ENCODE measurements around the gene PLEKHH1. TPM values are rescaled to one million over a fixed set of nuclear protein-coding genes. Genes with fewer than 3 reads are reported as not detected.

The PLEKHH1 gene
- total and polyA plus RNA-seq, 2 of the 8 experiments (the other 6 are each of a cell fraction or from before 2014, with no cell fraction given) = 28.3 to 33.3 TPM

DNA sequence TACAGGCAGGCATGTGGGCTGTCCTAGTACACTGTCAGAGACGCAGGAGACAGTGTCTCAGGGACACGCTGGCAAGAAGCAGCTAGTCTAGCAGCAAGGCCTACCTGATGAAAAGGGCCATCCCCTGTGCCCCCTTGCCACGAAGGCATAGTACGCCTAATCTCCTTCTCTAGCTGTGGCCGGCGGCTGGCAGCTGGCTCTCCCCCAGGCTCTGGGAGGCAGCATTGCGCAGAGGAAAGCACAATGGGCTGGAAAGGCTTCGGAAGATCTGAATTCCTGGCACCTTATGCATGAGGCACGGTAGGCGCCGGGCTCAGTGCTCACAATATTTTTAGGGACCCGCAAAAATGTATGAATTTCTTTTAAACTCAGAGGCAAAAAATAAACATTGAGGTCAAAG, 16.0 kb upstream of the PLEKHH1 start:
- Histone ChIP-seq H3K4me3 (ENCODE audit: extremely low read depth in 1 of 4, insufficient read depth in 2 of 4, low read depth in 3 of 4, low read length in 4 of 4) (no peak overlapping the region), H4K20me1 (replicated peaks in 1 of 2; ENCODE audit: control insufficient read depth in 1 of 2, insufficient read depth in 2 of 2, low read length in 2 of 2) (peaks cover 0 to 2% of the 10 kb centered on the region in 2 experiments), H4K5ac (ENCODE audit: insufficient read length, low read depth, low read length) (no peak overlapping the region), H2BK15ac (ENCODE audit: low read length) (no peak overlapping the region), H2BK120ac (replicated peaks; ENCODE audit: low read depth, low read length) (no peak overlapping the region), H3K14ac (ENCODE audit: insufficient read length) (no peak overlapping the region), H3K9me3 (ENCODE audit: insufficient read depth in 2 of 2, low read depth in 1 of 2, low read length in 1 of 2) (no peaks in the 10 kb centered on the region), H3K79me1 (ENCODE audit: low read depth, low read length) (no peaks in the 10 kb centered on the region), H3K23me2 (ENCODE audit: low read depth, low read length) (peaks cover 4% of the 10 kb centered on the region; the same call in 1 of the 2 replicates), H3K4me2 (ENCODE audit: insufficient read depth in 1 of 2, low read depth in 2 of 2, low read length in 2 of 2) (no peak overlapping the region; a peak in 1 of 4 replicates), H2BK12ac (ENCODE audit: low read depth, low read length) (no peak overlapping the region), H3K4me1 (replicated peaks in 1 of 4; ENCODE audit: control insufficient read depth in 3 of 4, insufficient read depth in 4 of 4, low read length in 3 of 4) (peaks cover 2 to 8% (median 3%) of the 10 kb centered on the region in 4 experiments; a peak in 4 of 7 replicates), H3K79me2 (ENCODE audit: control insufficient read depth in 1 of 2, insufficient read depth in 2 of 2, low read length in 2 of 2) (no peaks in the 10 kb centered on the region), H2BK5ac (ENCODE audit: low read depth, low read length) (no peak overlapping the region), H2BK20ac (ENCODE audit: low read length) (no peak overlapping the region), H3K56ac (replicated peaks; ENCODE audit: insufficient read length, low read depth, low read length) (no peak overlapping the region), H3K27ac (ENCODE audit: low read depth, low read length) (no peak overlapping the region), H2AFZ (ENCODE audit: low read length) (no peak overlapping the region), H4K91ac (replicated peaks; ENCODE audit: insufficient read length, low read length) (no peak overlapping the region), H3K4ac (replicated peaks; ENCODE audit: insufficient read length, low read depth, low read length) (peak overlapping the region; percentile 73), H3K9ac (replicated peaks in 1 of 4; ENCODE audit: extremely low read depth in 1 of 4, low read depth in 3 of 4, low read length in 3 of 4) (no peak overlapping the region), H3K36me3 (ENCODE audit: control insufficient read depth in 2 of 4, insufficient read depth in 4 of 4, low read length in 3 of 4) (no peaks in the 10 kb centered on the region), H2AK5ac (ENCODE audit: low read depth, low read length) (no peak overlapping the region), H3K23ac (ENCODE audit: insufficient read length) (no peak overlapping the region), H4K8ac (ENCODE audit: extremely low read depth, insufficient read depth, low read length) (peak overlapping the region; percentile 80; the same call in 1 of the 2 replicates), H3K27me3 (replicated peaks in 1 of 4; ENCODE audit: control insufficient read depth in 3 of 4, extremely low read depth in 1 of 4, insufficient read depth in 3 of 4, low read length in 3 of 4) (peaks cover 7 to 46% (median 32%) of the 10 kb centered on the region in 4 experiments), H3K18ac (ENCODE audit: extremely low read depth, low read length) (no peak overlapping the region)
- FAIRE-seq (no peak), DNase-seq (ENCODE audit: low read depth in 1 of 2, low spot score in 2 of 2) (peak in 1 of 2 experiments; percentile 53)
- WGBS, 2 experiments (ENCODE audit: extremely low coverage in 1 of 2, insufficient coverage in 1 of 2, insufficient read length in 1 of 2, insufficient replicate concordance in 2 of 2, low coverage in 1 of 2, low lambda C conversion rate in 2 of 2, missing lambda C conversion rate in 1 of 2) = 42% methylated on average over 12 of the region's 12 CpGs; no CpG with 5 or more reads in 1 of the 2 experiments
- POLR2A ChIA-PET (ENCODE audit: partially characterized antibody) = interaction anchor here (6.2 kb wide), 1 partner anchor 15 kb away, joined by 29 read pairs; the partner anchor contains the start of gene PLEKHH1
- CTCF ChIA-PET (ENCODE audit: partially characterized antibody) = interaction anchor here (0.8 to 43.6 kb wide), 13 partner anchors 9 to 103 kb away, joined by 3 to 924 read pairs (median 3); partner anchors contain the start of gene PIGH
- TF ChIP-seq, protein P1, sequence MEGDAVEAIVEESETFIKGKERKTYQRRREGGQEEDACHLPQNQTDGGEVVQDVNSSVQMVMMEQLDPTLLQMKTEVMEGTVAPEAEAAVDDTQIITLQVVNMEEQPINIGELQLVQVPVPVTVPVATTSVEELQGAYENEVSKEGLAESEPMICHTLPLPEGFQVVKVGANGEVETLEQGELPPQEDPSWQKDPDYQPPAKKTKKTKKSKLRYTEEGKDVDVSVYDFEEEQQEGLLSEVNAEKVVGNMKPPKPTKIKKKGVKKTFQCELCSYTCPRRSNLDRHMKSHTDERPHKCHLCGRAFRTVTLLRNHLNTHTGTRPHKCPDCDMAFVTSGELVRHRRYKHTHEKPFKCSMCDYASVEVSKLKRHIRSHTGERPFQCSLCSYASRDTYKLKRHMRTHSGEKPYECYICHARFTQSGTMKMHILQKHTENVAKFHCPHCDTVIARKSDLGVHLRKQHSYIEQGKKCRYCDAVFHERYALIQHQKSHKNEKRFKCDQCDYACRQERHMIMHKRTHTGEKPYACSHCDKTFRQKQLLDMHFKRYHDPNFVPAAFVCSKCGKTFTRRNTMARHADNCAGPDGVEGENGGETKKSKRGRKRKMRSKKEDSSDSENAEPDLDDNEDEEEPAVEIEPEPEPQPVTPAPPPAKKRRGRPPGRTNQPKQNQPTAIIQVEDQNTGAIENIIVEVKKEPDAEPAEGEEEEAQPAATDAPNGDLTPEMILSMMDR (IDR thresholded peaks at IDR 0.05; ENCODE audit: control extremely low read depth in 1 of 3, insufficient read depth in 1 of 3, low read depth in 1 of 3, low read length in 3 of 3) = peak; percentile 44 to 51 (median 44)
- TF ChIP-seq TBP (IDR thresholded peaks at IDR 0.05; ENCODE audit: low read depth, low read length) = no peak
- no peak for TF ChIP-seq CBX5 (IDR thresholded peaks at IDR 0.05; ENCODE audit: low read depth, low read length)
- TF ChIP-seq TAF1 (IDR thresholded peaks at IDR 0.05; ENCODE audit: low read depth, low read length) = no peak
- no peak for TF ChIP-seq EGR1 (IDR thresholded peaks at IDR 0.05; ENCODE audit: borderline replicate concordance, low read depth, low read length)
- TF ChIP-seq SIX5 (IDR thresholded peaks at IDR 0.05; ENCODE audit: low read depth, low read length) = no peak
- no peak for TF ChIP-seq GABPA (IDR thresholded peaks at IDR 0.05; ENCODE audit: borderline replicate concordance, insufficient read depth, low read length)
- no peak for TF ChIP-seq HDAC6 (IDR thresholded peaks at IDR 0.05; ENCODE audit: low read depth, low read length)
- 0 out of 4 replicates have a peak, but pooled peaks of 1 of the 2 experiments have one; percentile 32 for TF ChIP-seq SIN3A (conservative IDR thresholded peaks at IDR 0.05 in 1 of 2, IDR thresholded peaks at IDR 0.05 in 1 of 2; ENCODE audit: low read depth in 1 of 2, low read length in 2 of 2)
- no peak for TF ChIP-seq NANOG (IDR thresholded peaks at IDR 0.05; ENCODE audit: insufficient read depth, low read depth, low read length, poor library complexity, severe bottlenecking)
